SU-DHL-6 (cell line): ENCODE data around the gene CLCN7.

ENCODE experiments used
- H2AFZ ChIP-seq: fragments of 200-600 bp; sonication (generic); 2 replicates; pipeline ENCODE4 v1.6.1; 2014; ENCODE audit warnings: low read depth, mild to moderate bottlenecking, moderate library complexity, mixed read lengths, antibody characterized with exemption, low read length; ENCODE audit not compliant: severe bottlenecking
- H3F3A ChIP-seq: fragments of 200-600 bp; shearing (Covaris generic); 2 replicates; pipeline ENCODE4 v1.6.0; 2016; ENCODE audit warnings: antibody characterized with exemption, mild to moderate bottlenecking; ENCODE audit not compliant: insufficient read depth
- H3K27ac ChIP-seq: fragments of 200-600 bp; sonication (generic); 2 replicates; pipeline ENCODE4 v1.5.1; 2016; ENCODE audit warnings: low read depth, mild to moderate bottlenecking, low read length, moderate library complexity, mixed read lengths
- H3K27me3 ChIP-seq: fragments of 200-600 bp; sonication (generic), shearing (Covaris generic); 2 replicates; pipeline ENCODE4 v1.6.0; 2014; ENCODE audit warnings: mild to moderate bottlenecking, low read length
- H3K36me3 ChIP-seq: fragments of 200-600 bp; sonication (generic); 2 replicates; pipeline ENCODE4 v1.6.1; 2014; ENCODE audit warnings: mild to moderate bottlenecking, low read length, mixed read lengths
- H3K4me2 ChIP-seq: fragments of 300-600, 200-600 bp; shearing (Covaris generic), sonication (generic); 2 replicates; pipeline ENCODE4 v1.6.0; 2014; ENCODE audit warnings: low read length, low read depth, mild to moderate bottlenecking; ENCODE audit not compliant: poor library complexity, severe bottlenecking
- H3K4me3 ChIP-seq: fragments of 200-600 bp; sonication (generic); 2 replicates; pipeline ENCODE4 v1.5.1; 2014; ENCODE audit warnings: antibody characterized with exemption, low read length, mild to moderate bottlenecking, mixed read lengths; ENCODE audit not compliant: insufficient read depth, poor library complexity, severe bottlenecking
- H3K79me2 ChIP-seq: fragments of 200-600 bp; sonication (generic); 2 replicates; pipeline ENCODE4 v1.6.1; 2014; ENCODE audit warnings: mild to moderate bottlenecking, low read length, moderate library complexity; ENCODE audit not compliant: insufficient read depth
- H3K9ac ChIP-seq: fragments of 200-600 bp; sonication (generic); 2 replicates; pipeline ENCODE4 v1.7.0; 2014; ENCODE audit warnings: mild to moderate bottlenecking, low read length
- H3K9me2 ChIP-seq: fragments of 200-600 bp; sonication (generic); replicated peaks from 2 replicates; pipeline ENCODE4 v1.6.1; 2014; ENCODE audit warnings: low read length; ENCODE audit not compliant: insufficient read depth
- H3K9me3 ChIP-seq: fragments of 200-600 bp; sonication (generic); 2 replicates; pipeline ENCODE4 v1.6.1; 2014; ENCODE audit warnings: low read length, mixed read lengths; ENCODE audit not compliant: insufficient read depth
- H4K20me1 ChIP-seq: fragments of 200-600 bp; sonication (generic); 2 replicates; pipeline ENCODE4 v1.6.1; 2014; ENCODE audit warnings: low read depth, mild to moderate bottlenecking, antibody characterized with exemption, low read length, moderate library complexity, mixed read lengths
- CTCF ChIP-seq: fragments of 200-600 bp; sonication (generic); IDR thresholded peaks from one replicate; pipeline ENCODE4 v1.5.1; 2017; ENCODE audit warnings: antibody characterized with exemption, mild to moderate bottlenecking, low read length, moderate library complexity; ENCODE audit not compliant: insufficient read depth, poor library complexity, severe bottlenecking
- EZH2phosphoT487 ChIP-seq: fragments of 200-600 bp; sonication (generic), shearing (Covaris generic); conservative IDR thresholded peaks from 2 replicates; pipeline ENCODE4 v1.6.1; 2018; ENCODE audit warnings: mild to moderate bottlenecking, antibody characterized with exemption, low read length, moderate library complexity, mixed read lengths

CLCN7 gene

GRCh38 chr16:1464196-1464893, 10.5 kb downstream of the CLCN7 start:
- no peaks in the 10 kb centered on the region for H3K36me3 ChIP-seq
- no peak for TF ChIP-seq EZH2phosphoT487
- TF ChIP-seq CTCF, result no peak
- H3K4me2 ChIP-seq, result no peak overlapping the region
- no peaks in the 10 kb centered on the region for H3K9me3 ChIP-seq
- H4K20me1 ChIP-seq, result no peaks in the 10 kb centered on the region
- H3K4me3 ChIP-seq, result no peak overlapping the region
- H3K27me3 ChIP-seq, result no peaks in the 10 kb centered on the region
- no peak overlapping the region for H3K27ac ChIP-seq
- no peaks in the 10 kb centered on the region for H3F3A ChIP-seq
- peaks cover 10% of the 10 kb centered on the region; the same call in 1 of the 2 replicates for H3K79me2 ChIP-seq
- H3K9ac ChIP-seq, result no peak overlapping the region
- no peak overlapping the region for H2AFZ ChIP-seq
- no peaks in the 10 kb centered on the region for H3K9me2 ChIP-seq

GRCh38 chr16:1461146-1461545, 13.7 kb downstream of the CLCN7 start:
- Histone ChIP-seq H3K27ac (no peak overlapping the region), H3K9me3 (no peaks in the 10 kb centered on the region), H3K9ac (no peak overlapping the region), H4K20me1 (no peaks in the 10 kb centered on the region), H3K27me3 (no peaks in the 10 kb centered on the region), H3K4me2 (no peak overlapping the region), H3K9me2 (no peaks in the 10 kb centered on the region), H3F3A (no peaks in the 10 kb centered on the region), H2AFZ (no peak overlapping the region), H3K4me3 (no peak overlapping the region), H3K36me3 (no peaks in the 10 kb centered on the region), H3K79me2 (no peaks in the 10 kb centered on the region)
- TF ChIP-seq EZH2phosphoT487, result no peak
- no peak for TF ChIP-seq CTCF

- H3K9me2 ChIP-seq, result no peaks in the 10 kb centered on the region
- H3F3A ChIP-seq, result no peaks in the 10 kb centered on the region
- no peaks in the 10 kb centered on the region for H3K79me2 ChIP-seq
- H3K36me3 ChIP-seq, result no peaks in the 10 kb centered on the region
- no peak overlapping the region for H3K27ac ChIP-seq
- H3K4me2 ChIP-seq, result no peak overlapping the region
- no peaks in the 10 kb centered on the region for H3K27me3 ChIP-seq
- H3K4me3 ChIP-seq, result no peak overlapping the region
- H4K20me1 ChIP-seq, result no peaks in the 10 kb centered on the region
- TF ChIP-seq CTCF (no peak), EZH2phosphoT487 (no peak)
- H2AFZ ChIP-seq, result no peak overlapping the region
- no peak overlapping the region for H3K9ac ChIP-seq
- H3K9me3 ChIP-seq, result no peaks in the 10 kb centered on the region
These were observed 14.2 kb downstream of the CLCN7 start for GRCh38 chr16:1460602-1461138.
